Measurements from ENCODE around the gene LDB2.

The LDB2 gene

DNA sequence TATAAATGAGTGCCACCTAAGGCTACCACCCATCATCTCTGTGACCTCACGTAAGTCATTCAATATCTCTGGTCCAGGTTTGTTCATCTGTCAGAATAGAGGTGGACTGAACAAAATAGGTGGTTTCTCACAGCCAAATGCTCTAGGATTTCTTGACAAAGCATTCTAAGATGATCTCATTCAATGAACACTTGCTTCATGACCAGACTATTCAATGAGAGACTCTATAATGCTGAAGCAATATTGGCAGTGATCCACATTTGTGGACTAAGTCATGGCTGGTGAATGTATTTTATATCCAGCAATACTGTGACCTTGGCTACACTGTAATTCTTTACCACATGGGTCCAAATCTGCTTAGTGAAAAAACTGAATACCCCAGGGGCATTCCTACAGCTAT lies 37.9 kb downstream of the LDB2 start:
- H3K4me3 ChIP-seq (replicated peaks in 1 of 2; ENCODE audit: low read depth in 2 of 2, low read length in 2 of 2) = no peak overlapping the region
- no peak for TF ChIP-seq CTCF (IDR thresholded peaks at IDR 0.05; ENCODE audit: low read depth, low read length)
- DNase-seq (ENCODE audit: low read depth in 2 of 2) = peak; percentile 75 to 94

- peak in 1 of 2 donors; percentile 24 for DNase-seq (ENCODE audit: low read depth in 2 of 2)
- H3K4me3 ChIP-seq (replicated peaks in 1 of 2; ENCODE audit: low read depth in 2 of 2, low read length in 2 of 2) = no peak overlapping the region
- TF ChIP-seq CTCF (IDR thresholded peaks at IDR 0.05; ENCODE audit: low read depth, low read length) = no peak
Measured at GRCh38 chr4:16859031-16859430, 39.4 kb downstream of the LDB2 start.

GRCh38 chr4:16858275-16858752 lies 40.1 kb downstream of the LDB2 start:
- TF ChIP-seq CTCF (IDR thresholded peaks at IDR 0.05; ENCODE audit: low read depth, low read length) = no peak
- peak; percentile 31 to 56 for DNase-seq (ENCODE audit: low read depth in 2 of 2)
- no peak overlapping the region for H3K4me3 ChIP-seq (replicated peaks in 1 of 2; ENCODE audit: low read depth in 2 of 2, low read length in 2 of 2)

GRCh38 chr4:16857425-16857824 lies 41.0 kb downstream of the LDB2 start:
- no peak for TF ChIP-seq CTCF (IDR thresholded peaks at IDR 0.05; ENCODE audit: low read depth, low read length)
- DNase-seq (ENCODE audit: low read depth in 2 of 2) = no peak
- no peak overlapping the region for H3K4me3 ChIP-seq (replicated peaks in 1 of 2; ENCODE audit: low read depth in 2 of 2, low read length in 2 of 2)

GRCh38 chr4:16853640-16854039 lies 44.8 kb downstream of the LDB2 start:
- no peak overlapping the region for H3K4me3 ChIP-seq (replicated peaks in 1 of 2; ENCODE audit: low read depth in 2 of 2, low read length in 2 of 2)
- no peak for DNase-seq (ENCODE audit: low read depth in 2 of 2)
- no peak for TF ChIP-seq CTCF (IDR thresholded peaks at IDR 0.05; ENCODE audit: low read depth, low read length)

DNA sequence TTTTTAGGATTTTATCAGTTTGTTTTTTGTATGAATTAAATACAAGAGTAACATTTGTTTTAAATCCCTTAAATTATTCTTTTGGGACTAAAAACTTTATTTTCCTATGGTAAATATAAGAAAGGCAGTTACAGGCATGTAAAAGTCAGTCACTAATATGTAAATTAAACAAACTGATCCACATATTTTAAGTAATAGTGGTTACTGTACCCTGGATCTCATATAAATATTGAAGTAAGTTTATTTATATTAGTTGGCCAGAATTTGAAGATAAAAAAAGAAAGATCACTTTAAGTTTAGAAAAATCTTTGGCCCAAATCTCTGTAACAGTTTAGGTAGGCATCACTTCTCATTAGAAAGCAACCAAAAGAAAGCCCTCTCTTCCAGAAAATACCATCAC lies 45.8 kb downstream of the LDB2 start:
- no peak for TF ChIP-seq CTCF (IDR thresholded peaks at IDR 0.05; ENCODE audit: low read depth, low read length)
- H3K4me3 ChIP-seq (replicated peaks in 1 of 2; ENCODE audit: low read depth in 2 of 2, low read length in 2 of 2) = no peak overlapping the region

GRCh38 chr4:16852228-16852627 lies 46.2 kb downstream of the LDB2 start:
- no peak for TF ChIP-seq CTCF (IDR thresholded peaks at IDR 0.05; ENCODE audit: low read depth, low read length)
- no peak overlapping the region for H3K4me3 ChIP-seq (replicated peaks in 1 of 2; ENCODE audit: low read depth in 2 of 2, low read length in 2 of 2)
- DNase-seq (ENCODE audit: low read depth in 2 of 2) = no peak

More for the DNA sequence above, 45.8 kb downstream of the LDB2 start:
- no peak for DNase-seq (ENCODE audit: low read depth in 2 of 2)
